ENCODE results near the gene AP2A2.

DNA sequence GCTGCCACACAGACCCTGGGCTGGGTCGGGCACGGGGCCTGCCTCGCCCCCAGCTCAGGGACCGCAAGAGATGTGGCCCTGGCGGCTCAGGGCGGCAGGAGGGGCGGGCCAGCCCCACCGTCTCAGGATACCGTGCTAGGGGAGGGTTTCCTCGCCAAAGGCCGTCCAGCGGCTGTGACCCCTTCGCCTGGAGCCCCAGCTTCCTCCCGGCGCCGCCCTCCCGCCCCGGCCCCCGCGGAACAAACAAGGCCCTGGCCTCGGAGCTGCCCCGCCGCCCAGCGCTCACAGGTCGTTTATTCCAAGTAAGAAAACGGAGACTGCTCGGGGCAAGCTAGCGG lies 543 bp upstream of the AP2A2 start:
- TF ChIP-seq, protein P1, sequence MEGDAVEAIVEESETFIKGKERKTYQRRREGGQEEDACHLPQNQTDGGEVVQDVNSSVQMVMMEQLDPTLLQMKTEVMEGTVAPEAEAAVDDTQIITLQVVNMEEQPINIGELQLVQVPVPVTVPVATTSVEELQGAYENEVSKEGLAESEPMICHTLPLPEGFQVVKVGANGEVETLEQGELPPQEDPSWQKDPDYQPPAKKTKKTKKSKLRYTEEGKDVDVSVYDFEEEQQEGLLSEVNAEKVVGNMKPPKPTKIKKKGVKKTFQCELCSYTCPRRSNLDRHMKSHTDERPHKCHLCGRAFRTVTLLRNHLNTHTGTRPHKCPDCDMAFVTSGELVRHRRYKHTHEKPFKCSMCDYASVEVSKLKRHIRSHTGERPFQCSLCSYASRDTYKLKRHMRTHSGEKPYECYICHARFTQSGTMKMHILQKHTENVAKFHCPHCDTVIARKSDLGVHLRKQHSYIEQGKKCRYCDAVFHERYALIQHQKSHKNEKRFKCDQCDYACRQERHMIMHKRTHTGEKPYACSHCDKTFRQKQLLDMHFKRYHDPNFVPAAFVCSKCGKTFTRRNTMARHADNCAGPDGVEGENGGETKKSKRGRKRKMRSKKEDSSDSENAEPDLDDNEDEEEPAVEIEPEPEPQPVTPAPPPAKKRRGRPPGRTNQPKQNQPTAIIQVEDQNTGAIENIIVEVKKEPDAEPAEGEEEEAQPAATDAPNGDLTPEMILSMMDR (IDR thresholded peaks at IDR 0.05), result no peak
- no peak for TF ChIP-seq EZH2 (IDR thresholded peaks at IDR 0.05; ENCODE audit: borderline replicate concordance, insufficient read depth, low read depth, low read length, poor library complexity, severe bottlenecking)

Measured in B cell (primary cell).